Liver (tissue), 9 donors: ENCODE data around the gene AKNA. TPM values are rescaled to one million over a fixed set of nuclear protein-coding genes. Genes with fewer than 3 reads are reported as not detected.

Experiments used
- DNase-seq: peaks from one replicate; pipeline ENCODE4 v3.0.0-alpha.2; 2017; ENCODE audit warnings: low spot score
- H3K27ac ChIP-seq, 2 donors: one replicate each; pipeline ENCODE4 v1.7.0; 2013; ENCODE audit warnings: inconsistent platforms in 2 of 2, low read length in 2 of 2, control low read depth in 1 of 2, low read depth in 1 of 2, mild to moderate bottlenecking in 1 of 2
- H3K27me3 ChIP-seq, 4 donors: one replicate each; pipeline versions ENCODE4 v1.6.1 to v1.7.0; 2013; ENCODE audit warnings: low read length in 3 of 4, inconsistent platforms in 1 of 4, mild to moderate bottlenecking in 1 of 4, moderate library complexity in 1 of 4; ENCODE audit not compliant: control insufficient read depth in 4 of 4, insufficient read depth in 4 of 4
- H3K36me3 ChIP-seq, 4 donors: one replicate each; pipeline versions ENCODE4 v1.6.1 to v1.7.0; 2013; ENCODE audit warnings: low read length in 3 of 4, mild to moderate bottlenecking in 3 of 4, low read depth in 1 of 4, moderate library complexity in 1 of 4; ENCODE audit not compliant: control insufficient read depth in 4 of 4, insufficient read depth in 3 of 4
- H3K4me1 ChIP-seq, 4 donors: one replicate each; pipeline versions ENCODE4 v1.6.1 to v1.7.0; 2013; ENCODE audit warnings: low read length in 3 of 4, mild to moderate bottlenecking in 3 of 4, moderate library complexity in 1 of 4; ENCODE audit not compliant: control insufficient read depth in 4 of 4, insufficient read depth in 4 of 4
- H3K4me3 ChIP-seq, 3 donors: one replicate each; pipeline versions ENCODE4 v1.6.1 to v1.7.0; 2013; ENCODE audit warnings: low read length in 3 of 3, control low read depth in 1 of 3, low read depth in 1 of 3, mild to moderate bottlenecking in 1 of 3
- H3K9ac ChIP-seq, 2 donors: one replicate each; pipeline ENCODE4 v1.7.0; 2013; ENCODE audit warnings: low read length in 2 of 2, mild to moderate bottlenecking in 2 of 2, moderate library complexity in 2 of 2, control low read depth in 1 of 2, low read depth in 1 of 2
- H3K9me3 ChIP-seq, 4 donors: one replicate each; pipeline versions ENCODE4 v1.6.1 to v1.7.0; 2013; ENCODE audit warnings: low read length in 3 of 4; ENCODE audit not compliant: control insufficient read depth in 4 of 4
- ATF3 ChIP-seq: IDR thresholded peaks from 2 replicates; pipeline ENCODE4 v1.6.1; 2016; ENCODE audit warnings: antibody characterized with exemption
- CTCF ChIP-seq: fragments of 150-350 bp; IDR thresholded peaks from 2 replicates; pipeline ENCODE4 v1.5.1; 2017; ENCODE audit warnings: improper control_type of control experiment, low read depth, low read length; ENCODE audit not compliant: missing input control
- EGR1 ChIP-seq, 2 donors: IDR thresholded peaks; 2 replicates each; pipeline ENCODE4 v1.6.1; 2016 to 2018; ENCODE audit warnings: antibody characterized with exemption in 2 of 2, low read depth in 2 of 2
- FOXA1 ChIP-seq: IDR thresholded peaks from 2 replicates; pipeline ENCODE4 v1.6.1; 2016; ENCODE audit warnings: antibody characterized with exemption
- FOXA2 ChIP-seq: IDR thresholded peaks from 2 replicates; pipeline ENCODE4 v1.6.1; 2016; ENCODE audit warnings: antibody characterized with exemption
- NR2F2 ChIP-seq: IDR thresholded peaks from 2 replicates; pipeline ENCODE4 v1.6.1; 2016; ENCODE audit warnings: antibody characterized with exemption
- RAD21 ChIP-seq, 2 donors: IDR thresholded peaks; 2 replicates each; pipeline ENCODE4 v1.6.1; 2016; ENCODE audit warnings: antibody characterized with exemption in 2 of 2, mild to moderate bottlenecking in 2 of 2
- REST ChIP-seq: IDR thresholded peaks from 2 replicates; pipeline ENCODE4 v1.6.1; 2016; ENCODE audit warnings: antibody characterized with exemption, mild to moderate bottlenecking
- RXRA ChIP-seq, 2 donors: IDR thresholded peaks; 2 replicates each; pipeline ENCODE4 v1.6.1; 2017 to 2018; ENCODE audit warnings: antibody characterized with exemption in 2 of 2, mild to moderate bottlenecking in 1 of 2
- TAF1 ChIP-seq: conservative IDR thresholded peaks from 2 replicates; pipeline ENCODE4 v1.6.1; 2016; ENCODE audit warnings: antibody characterized with exemption, mild to moderate bottlenecking
- YY1 ChIP-seq: IDR thresholded peaks from 2 replicates; pipeline ENCODE4 v1.6.1; 2016; ENCODE audit warnings: antibody characterized with exemption, mild to moderate bottlenecking
- whole genome bisulfite sequencing: extraction: QIAGEN DNeasy Blood & Tissue Kit; methylation state at CpG from one replicate; pipeline ENCODE4 v1.1.7; 2013; 5-methylcytosine and 5-hydroxymethylcytosine counted together
- polyA plus RNA-seq, 2 donors: library from polyadenylated mRNA; stranded (reverse) in 1 of 2; unstranded in 1 of 2; fragments of 200-250 nt in 1 of 2; fragments of >200 nt in 1 of 2; fragmentation: Nextera tagmentation in 1 of 2; extraction: Ambion mirVana in 1 of 2; gene quantifications; one replicate each; pipeline versions ENCODE4 v1.2.1 to v1.2.3, GENCODE V29; 2013 to 2015
- total RNA-seq, 2 donors: library from RNA; depleted of rRNA; stranded (reverse); fragments of >200 nt; gene quantifications; one replicate each; pipeline ENCODE4 v1.2.3, GENCODE V29; 2014
- TF ChIP-seq, protein P1 (sequence below): IDR thresholded peaks from 2 replicates; pipeline ENCODE4 v1.6.1; 2016; ENCODE audit warnings: antibody characterized with exemption
- TF ChIP-seq, protein P2 (sequence below): IDR thresholded peaks from 2 replicates; pipeline ENCODE4 v1.6.1; 2016; ENCODE audit warnings: antibody characterized with exemption
- donor health status: healthy.
- donor health status: healthy.
- donor health status: healthy.
- donor health status: healthy.
- donor health status: healthy.

AKNA gene
- total and polyA plus RNA-seq, 4 donors, result 4.2 to 31.7 (median 6.9) TPM

DNA sequence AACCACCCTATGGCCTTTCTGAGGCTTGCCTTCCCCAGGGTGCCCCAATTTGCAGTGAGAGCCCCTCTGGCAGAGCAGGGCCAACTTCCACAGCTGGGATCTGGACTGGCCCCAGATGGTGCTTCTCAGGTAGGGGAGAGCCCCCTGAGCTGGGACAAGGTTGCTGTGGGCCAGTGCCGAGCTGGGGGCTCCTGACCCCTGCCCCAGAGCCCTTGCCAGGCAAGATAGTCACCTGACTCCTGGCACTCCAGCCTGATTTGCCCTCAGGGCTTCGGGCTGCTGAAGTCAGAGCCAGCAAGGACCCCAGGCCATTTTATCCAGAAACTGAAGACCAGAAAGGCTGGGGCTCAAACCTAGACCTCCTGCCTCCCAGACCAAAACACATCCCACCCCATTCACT, 33.4 kb upstream of the AKNA start:
- H3K9ac ChIP-seq, result no peak overlapping the region
- H3K9me3 ChIP-seq, result no peaks in the 10 kb centered on the region
- TF ChIP-seq, protein P1, sequence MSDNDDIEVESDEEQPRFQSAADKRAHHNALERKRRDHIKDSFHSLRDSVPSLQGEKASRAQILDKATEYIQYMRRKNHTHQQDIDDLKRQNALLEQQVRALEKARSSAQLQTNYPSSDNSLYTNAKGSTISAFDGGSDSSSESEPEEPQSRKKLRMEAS, result no peak
- TF ChIP-seq FOXA2 (no peak), YY1 (no peak), EGR1 (IDR thresholded peaks at IDR 0.05; ENCODE audit: low read depth in 2 of 2) (no peak), CTCF (no peak), ATF3 (no peak), RXRA (IDR thresholded peaks at IDR 0.05) (no peak), TAF1 (no peak), RAD21 (IDR thresholded peaks at IDR 0.05) (no peak), REST (no peak), NR2F2 (no peak)
- no peak overlapping the region for H3K27ac ChIP-seq
- no peaks in the 10 kb centered on the region for H3K36me3 ChIP-seq
- no peaks in the 10 kb centered on the region for H3K27me3 ChIP-seq
- no peaks in the 10 kb centered on the region for H3K4me1 ChIP-seq
- DNase-seq, result no peak
- no peak overlapping the region for H3K4me3 ChIP-seq
- 90% methylated on average over 2 of the region's 2 CpGs for WGBS

- H3K9ac ChIP-seq, result no peak overlapping the region
- TF ChIP-seq, protein P2, sequence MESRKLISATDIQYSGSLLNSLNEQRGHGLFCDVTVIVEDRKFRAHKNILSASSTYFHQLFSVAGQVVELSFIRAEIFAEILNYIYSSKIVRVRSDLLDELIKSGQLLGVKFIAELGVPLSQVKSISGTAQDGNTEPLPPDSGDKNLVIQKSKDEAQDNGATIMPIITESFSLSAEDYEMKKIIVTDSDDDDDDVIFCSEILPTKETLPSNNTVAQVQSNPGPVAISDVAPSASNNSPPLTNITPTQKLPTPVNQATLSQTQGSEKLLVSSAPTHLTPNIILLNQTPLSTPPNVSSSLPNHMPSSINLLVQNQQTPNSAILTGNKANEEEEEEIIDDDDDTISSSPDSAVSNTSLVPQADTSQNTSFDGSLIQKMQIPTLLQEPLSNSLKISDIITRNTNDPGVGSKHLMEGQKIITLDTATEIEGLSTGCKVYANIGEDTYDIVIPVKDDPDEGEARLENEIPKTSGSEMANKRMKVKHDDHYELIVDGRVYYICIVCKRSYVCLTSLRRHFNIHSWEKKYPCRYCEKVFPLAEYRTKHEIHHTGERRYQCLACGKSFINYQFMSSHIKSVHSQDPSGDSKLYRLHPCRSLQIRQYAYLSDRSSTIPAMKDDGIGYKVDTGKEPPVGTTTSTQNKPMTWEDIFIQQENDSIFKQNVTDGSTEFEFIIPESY, result no peak
- no peak for TF ChIP-seq RXRA (IDR thresholded peaks at IDR 0.05)
- TF ChIP-seq ATF3, result no peak
- no peak for TF ChIP-seq NR2F2
- TF ChIP-seq, protein P1, result no peak
- TF ChIP-seq FOXA1, result no peak
- no peak for TF ChIP-seq CTCF
- no peak for TF ChIP-seq YY1
- no peak for TF ChIP-seq REST
- TF ChIP-seq FOXA2, result no peak
- no peak for TF ChIP-seq TAF1
- no peak for TF ChIP-seq EGR1 (IDR thresholded peaks at IDR 0.05; ENCODE audit: low read depth in 2 of 2)
- no peak overlapping the region for H3K27ac ChIP-seq
- no peak for DNase-seq
- no peak overlapping the region for H3K4me3 ChIP-seq
- no peaks in the 10 kb centered on the region for H3K4me1 ChIP-seq
- H3K36me3 ChIP-seq, result no peaks in the 10 kb centered on the region
- no peaks in the 10 kb centered on the region for H3K27me3 ChIP-seq
- 96% methylated on average over 8 of the region's 8 CpGs for WGBS
- H3K9me3 ChIP-seq, result no peaks in the 10 kb centered on the region
These were observed 32.0 kb upstream of the AKNA start for GRCh38 chr9:114419796-114420195.
